Posterior cingulate gyrus (tissue), 11 donors: Measurements from ENCODE around the gene WDR45B.

Experiments
- DNase-seq, 10 donors: peaks; one replicate each; pipeline versions ENCODE4 v3.0.0 to v3.0.0-alpha.2; 2020 to 2021; ENCODE audit warnings: mixed read lengths in 3 of 10
- intact Hi-C: fragments of 100-400 bp; cut with DNase I; formaldehyde crosslinking; loops from one replicate; pipeline ENCODE4 v1.15.1; 2023

WDR45B gene

DNA sequence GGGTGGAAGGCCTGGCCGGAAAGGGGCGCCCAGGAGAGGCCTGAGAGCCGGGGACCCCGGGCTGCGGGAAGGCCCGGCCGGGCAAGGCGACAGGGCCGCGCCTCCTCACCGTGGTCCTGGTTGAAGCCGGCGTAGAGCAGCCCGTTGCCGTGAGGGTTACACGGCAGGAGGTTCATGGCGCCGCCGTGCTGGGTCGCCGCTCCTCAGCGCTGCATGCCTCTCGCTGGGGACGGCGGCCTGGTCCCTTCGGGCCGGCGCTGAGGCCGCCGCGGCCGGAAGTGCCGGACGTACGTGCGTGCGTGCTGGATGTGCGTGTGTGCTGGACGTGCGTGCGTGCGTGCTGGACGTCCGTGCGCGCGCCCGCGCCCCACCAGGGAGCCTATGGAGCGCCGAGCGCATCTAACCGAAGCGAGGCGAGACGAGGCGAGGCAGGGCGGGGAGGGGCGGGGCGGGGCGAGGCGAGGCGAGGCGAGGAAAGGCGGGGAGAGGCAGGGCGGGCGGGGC, at the start of gene WDR45B:
WDR45B (minus strand) TSS at position 280 of the 504 bp plus-strand sequence; CDS start at position 176, 104 bp downstream.
- intact Hi-C loops = loop anchor here (5.0 kb wide), 1 partner anchor 89 kb away; the partner anchor contains the start of gene FN3K
- DNase-seq = peak; percentile 87 to 100 (median 94)

DNA sequence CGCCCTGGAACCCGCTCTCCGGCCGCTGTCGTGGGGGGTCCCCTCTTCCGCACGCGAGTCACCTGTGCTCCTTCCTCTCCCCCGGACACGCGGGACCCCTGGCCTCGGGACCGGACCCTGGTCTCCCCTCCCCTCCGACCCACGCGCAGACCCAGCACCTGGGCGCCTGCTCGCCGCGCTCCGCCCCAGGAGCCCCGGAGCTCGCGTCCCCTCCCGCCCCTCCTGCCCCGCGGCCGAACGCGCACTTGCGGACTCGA, 49.5 kb upstream of the WDR45B start:
- intact Hi-C loops = loop anchor here (1.0 kb wide), 1 partner anchor 38 kb away; the partner anchor contains the start of gene FN3K
- no peak for DNase-seq

GRCh38 chr17:82696916-82697807, 48.9 kb upstream of the WDR45B start:
- peak in 8 of 10 donors; percentile 37 to 95 (median 56) for DNase-seq
- intact Hi-C loops = no loop called here

DNA sequence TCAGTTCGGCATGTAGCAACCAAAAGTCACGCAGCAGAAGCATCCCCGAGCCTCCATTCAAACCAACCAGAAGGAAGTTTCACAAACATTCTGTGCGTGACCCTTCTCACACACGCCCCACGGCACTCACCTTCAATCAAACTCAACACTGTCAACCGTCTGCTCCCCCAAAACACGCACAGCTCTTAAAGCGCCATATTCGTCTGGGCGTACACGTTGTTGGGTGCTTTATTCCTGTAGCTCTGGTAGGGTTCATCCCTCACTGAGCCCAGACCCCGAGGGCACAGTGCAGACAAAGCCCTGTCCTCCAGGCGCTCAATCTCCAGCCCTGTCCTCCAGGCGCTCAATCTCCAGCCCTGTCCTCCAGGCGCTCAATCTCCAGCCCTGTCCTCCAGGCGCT, 48.0 kb upstream of the WDR45B start:
- peak in 1 of 10 donors; percentile 52 for DNase-seq
- intact Hi-C loops = no loop called here

DNA sequence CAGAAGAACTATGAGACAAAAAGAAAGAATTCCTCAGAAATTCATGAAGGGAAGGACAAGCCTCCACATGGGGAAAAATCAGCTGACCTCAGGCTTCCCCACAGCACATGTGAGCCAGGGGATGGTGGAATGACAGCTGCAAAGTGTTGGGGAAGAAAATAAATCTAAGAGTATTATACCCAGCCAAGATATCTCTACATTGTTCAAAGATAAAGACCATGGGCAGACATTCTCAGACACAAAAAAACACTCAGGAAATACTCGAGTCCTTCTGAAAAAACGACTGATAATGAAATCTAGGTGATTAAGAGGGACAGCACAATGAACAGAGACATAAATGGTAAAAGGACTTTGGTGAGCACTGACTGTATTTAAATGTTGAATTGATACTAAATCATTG, 46.4 kb upstream of the WDR45B start:
- intact Hi-C loops = no loop called here
- peak in 1 of 10 donors; percentile 20 for DNase-seq

DNA sequence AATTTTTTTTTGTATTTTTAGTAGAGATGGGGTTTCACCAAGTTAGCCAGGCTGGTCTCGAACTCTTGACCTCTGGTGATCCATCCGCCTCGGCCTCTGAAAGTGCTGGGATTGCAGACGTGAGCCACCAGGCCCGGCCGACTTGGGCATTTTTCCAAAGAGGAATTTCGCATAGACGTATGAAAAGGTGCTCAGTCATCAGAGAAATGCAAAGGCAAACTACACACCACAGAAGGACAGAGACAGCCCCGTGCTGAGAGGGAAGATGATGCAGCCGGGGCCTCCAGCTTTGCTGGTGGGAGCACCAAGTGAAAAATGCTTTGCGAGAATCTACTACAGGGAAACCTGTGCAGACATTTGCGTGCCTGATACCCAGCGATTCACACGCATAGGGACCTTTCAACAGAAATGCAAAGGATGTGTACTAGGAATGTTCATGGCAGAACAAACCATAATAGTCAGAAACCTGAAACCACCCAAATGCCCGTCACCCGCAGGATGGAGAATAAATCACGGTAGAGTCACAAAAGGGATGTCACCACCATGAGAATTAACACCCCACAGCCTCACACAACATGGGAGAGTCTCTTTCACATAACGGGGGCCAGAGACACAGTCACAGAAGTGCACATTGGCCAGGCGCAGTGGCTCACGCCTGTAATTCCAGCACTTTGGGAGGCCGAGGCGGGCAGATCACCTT, 45.1 kb upstream of the WDR45B start:
- intact Hi-C loops = no loop called here
- DNase-seq = peak in 1 of 10 donors; percentile 48

GRCh38 chr17:82692268-82692667, 44.0 kb upstream of the WDR45B start:
- peak in 1 of 10 donors; percentile 67 for DNase-seq
- intact Hi-C loops = no loop called here

DNA sequence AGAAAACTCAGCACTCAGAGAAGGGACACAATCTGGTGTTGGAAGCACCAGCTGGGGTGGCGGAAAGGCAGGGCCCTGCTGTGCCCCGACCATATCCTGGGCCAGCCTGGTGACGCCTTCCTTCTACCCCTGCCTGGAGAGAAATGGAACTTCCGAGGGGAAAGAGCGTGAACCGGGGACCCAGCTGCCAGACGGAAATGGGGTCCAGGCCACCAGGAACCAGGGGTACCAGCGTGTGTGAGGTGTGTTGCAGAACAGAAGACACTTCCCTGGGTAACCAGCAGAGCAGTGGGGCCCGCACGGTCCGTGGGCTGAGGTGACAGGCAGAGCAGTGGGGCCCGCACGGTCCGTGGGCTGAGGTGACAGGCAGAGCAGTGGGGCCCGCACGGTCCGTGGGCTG, 43.5 kb upstream of the WDR45B start:
- intact Hi-C loops = no loop called here
- DNase-seq = peak in 1 of 10 donors; percentile 67

DNA sequence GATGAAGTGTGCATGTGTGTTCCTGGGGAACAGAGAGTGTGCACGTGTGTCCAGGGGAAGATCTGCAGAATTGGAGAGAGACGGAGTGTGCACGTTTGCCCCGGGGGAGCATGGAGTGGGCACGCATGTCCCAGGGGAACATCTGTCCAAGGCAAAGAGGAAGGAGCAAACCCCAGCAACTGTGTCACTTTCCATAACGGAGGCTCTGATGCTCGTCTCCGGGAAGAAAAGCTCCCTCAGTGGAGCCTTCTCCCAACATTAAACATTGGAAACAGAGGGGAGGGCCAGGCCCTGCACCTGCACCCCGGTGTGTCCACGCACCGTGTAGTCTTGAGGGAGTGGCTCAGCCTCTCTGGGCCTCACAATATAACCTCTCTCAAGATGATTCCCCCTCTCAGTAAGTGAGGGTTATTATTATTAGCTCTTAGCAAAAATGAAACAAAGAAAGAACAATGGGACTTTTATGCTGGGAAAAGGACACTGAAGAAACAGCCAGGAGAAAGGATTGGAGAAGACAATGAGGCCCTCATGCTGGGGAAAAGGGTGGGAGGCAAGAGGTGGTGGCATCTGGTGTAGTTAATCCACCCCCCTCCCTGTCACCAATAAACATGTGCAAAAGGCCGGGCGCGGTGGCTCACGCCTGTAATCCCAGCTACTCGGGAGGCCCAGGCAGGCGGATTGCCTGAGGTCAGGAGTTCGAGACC, 42.7 kb upstream of the WDR45B start:
- intact Hi-C loops = no loop called here
- peak in 5 of 10 donors; percentile 49 to 95 (median 67) for DNase-seq

GRCh38 chr17:82689077-82689476, 40.8 kb upstream of the WDR45B start:
- intact Hi-C loops = no loop called here

DNA sequence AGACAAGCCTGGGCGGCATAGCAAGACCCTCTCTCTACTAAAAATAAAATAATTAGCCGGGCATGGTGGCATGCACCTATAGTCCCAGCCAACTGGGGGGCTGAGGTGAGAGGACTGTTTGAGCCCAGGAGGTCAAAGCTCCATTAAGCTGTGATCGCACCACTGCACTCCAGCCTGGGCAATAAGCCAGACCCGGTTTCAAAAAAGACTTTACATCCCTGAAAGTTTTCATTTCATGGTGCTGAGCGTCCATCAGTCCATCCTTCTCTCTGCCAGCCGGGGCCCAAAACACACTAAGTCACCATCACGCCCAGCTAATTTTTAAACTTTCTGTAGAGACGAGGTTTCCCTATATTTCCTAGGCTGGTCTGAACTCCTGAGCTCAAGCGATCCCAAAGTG, 39.6 kb upstream of the WDR45B start:
- peak in 1 of 10 donors; percentile 29 for DNase-seq
- intact Hi-C loops = no loop called here

More at GRCh38 chr17:82689077-82689476, 40.8 kb upstream of the WDR45B start:
- DNase-seq = peak in 2 of 10 donors; percentile 80 to 82

DNA sequence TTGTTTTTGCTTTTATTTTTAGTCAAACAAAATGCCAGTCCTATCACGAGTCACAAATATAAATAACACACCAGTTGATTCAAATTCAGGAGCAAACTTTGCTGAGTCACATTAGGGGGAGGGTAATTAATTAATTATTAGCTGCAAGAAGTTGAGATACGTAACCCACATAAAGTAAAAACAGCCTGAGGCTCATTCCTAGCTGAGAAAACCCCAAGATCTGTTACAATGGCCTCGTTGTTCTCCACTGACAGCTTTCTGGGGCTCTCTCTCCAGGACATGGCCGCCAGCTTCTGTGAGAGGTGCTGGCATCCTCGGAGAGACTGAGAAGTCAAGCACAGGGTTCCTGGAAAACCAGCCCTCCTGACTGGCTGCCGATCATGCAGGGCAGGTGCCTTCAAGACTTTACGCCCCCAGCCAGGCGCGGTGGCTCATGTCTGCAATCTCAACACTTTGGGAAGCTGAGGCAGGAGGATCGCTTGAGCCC, 39.2 kb upstream of the WDR45B start:
- intact Hi-C loops = no loop called here
- peak in 3 of 10 donors; percentile 63 to 91 (median 88) for DNase-seq

GRCh38 chr17:82686366-82687324, 38.4 kb upstream of the WDR45B start:
- intact Hi-C loops = no loop called here
- peak in 2 of 10 donors; percentile 48 to 71 for DNase-seq

DNA sequence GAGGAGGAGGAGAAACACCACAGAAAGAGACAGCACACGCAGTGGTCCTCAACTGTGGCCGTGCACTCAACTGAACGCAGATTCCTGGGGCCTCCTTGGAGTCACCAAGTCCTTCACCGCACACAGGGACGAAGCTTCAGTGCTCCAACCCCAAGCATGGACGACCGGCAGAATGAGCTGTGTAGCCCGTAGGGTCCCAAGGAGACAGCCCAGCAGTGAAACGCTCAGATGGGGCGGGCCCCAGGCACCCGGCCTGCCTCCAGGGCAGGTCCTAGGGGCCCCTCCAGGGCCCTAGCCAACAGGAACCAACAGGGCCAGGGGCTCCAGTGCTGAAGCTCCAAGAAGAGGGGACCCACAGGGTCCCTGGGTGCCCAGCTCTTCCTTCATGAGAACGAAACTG, 37.0 kb upstream of the WDR45B start:
- intact Hi-C loops = no loop called here
- peak in 2 of 10 donors; percentile 38 to 68 for DNase-seq

GRCh38 chr17:82684228-82684841, 36.1 kb upstream of the WDR45B start:
- intact Hi-C loops = no loop called here
- DNase-seq = peak in 2 of 10 donors; percentile 57 to 63

DNA sequence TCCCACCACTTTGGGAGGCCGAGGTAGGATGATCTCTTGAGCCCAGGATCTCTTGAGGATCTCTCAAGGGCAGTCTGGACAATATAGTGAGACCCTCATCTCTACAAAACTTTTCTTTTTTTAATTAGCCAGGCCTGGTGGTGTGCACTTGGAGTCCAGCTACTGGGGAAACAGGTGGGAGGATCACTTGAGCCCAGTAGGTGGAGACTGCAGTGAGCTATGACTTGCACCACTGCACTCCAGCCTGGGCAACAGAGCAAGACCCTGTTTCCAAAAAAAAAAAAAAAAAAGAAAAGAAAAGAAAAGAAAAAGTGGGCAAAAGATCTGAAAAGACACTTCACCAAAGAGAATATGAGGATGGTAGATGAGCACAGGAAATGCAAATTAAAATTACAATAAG, 35.3 kb upstream of the WDR45B start:
- intact Hi-C loops = no loop called here
- DNase-seq = peak in 1 of 10 donors; percentile 7

DNA sequence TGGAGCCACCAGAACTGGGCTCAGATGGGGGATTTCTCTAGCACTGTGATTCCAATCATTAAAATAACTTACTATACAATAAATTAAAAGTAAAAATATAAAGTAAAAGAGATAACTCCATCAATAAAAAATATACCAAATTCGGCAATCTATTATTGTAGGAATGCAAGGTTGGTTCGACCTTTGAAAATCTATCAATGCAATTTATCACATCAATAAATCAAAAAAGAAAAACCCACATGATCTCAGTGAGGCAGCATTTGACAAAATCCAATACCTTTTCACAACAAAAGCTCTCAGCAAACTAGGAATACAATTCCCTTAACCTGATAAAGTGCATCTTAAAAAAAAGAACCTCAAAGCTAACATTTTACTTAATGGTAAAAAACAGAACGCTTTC, 33.3 kb upstream of the WDR45B start:
- DNase-seq = no peak
- intact Hi-C loops = no loop called here

- intact Hi-C loops = no loop called here
- DNase-seq = peak in 4 of 10 donors; percentile 16 to 79 (median 66)
Observed at GRCh38 chr17:82679586-82680465, 31.6 kb upstream of the WDR45B start.
